GM11168 (cell line): ENCODE data around the gene FRMD4B.
"Not testable (repeated sequence)": the region's sequence is repeated elsewhere in the genome, so short reads cannot be mapped to it uniquely, and the experiment has no call there.

Source experiments
- in situ Hi-C: fragments of 300-500 bp; cut with MboI; formaldehyde crosslinking; loops from one replicate; pipeline ENCODE4 v1.12.0; 2022; ENCODE audit warnings: low sequenced_read_pairs; ENCODE audit not compliant: unreplicated experiment

FRMD4B gene

GRCh38 chr3:69296995-69297394 lies 88.9 kb downstream of the FRMD4B start:
- in situ Hi-C loops: no loop called here

- in situ Hi-C loops: no loop called here
Observed at GRCh38 chr3:69294014-69294766, 91.7 kb downstream of the FRMD4B start.

- in situ Hi-C loops: no loop called here
Observed at GRCh38 chr3:69292959-69293574, 92.8 kb downstream of the FRMD4B start.

- in situ Hi-C loops: no loop called here
Observed at GRCh38 chr3:69292185-69292584, 93.7 kb downstream of the FRMD4B start.

- in situ Hi-C loops: no loop called here
Observed at GRCh38 chr3:69290430-69290829, 95.5 kb downstream of the FRMD4B start.

GRCh38 chr3:69290006-69290405 lies 95.9 kb downstream of the FRMD4B start:
- in situ Hi-C loops: no loop called here

GRCh38 chr3:69288161-69288895 lies 97.6 kb downstream of the FRMD4B start:
- in situ Hi-C loops: no loop called here

- in situ Hi-C loops: no loop called here
Observed at GRCh38 chr3:69283913-69284611, 101.8 kb downstream of the FRMD4B start.

- in situ Hi-C loops: no loop called here
Observed at GRCh38 chr3:69283496-69283895, 102.4 kb downstream of the FRMD4B start.

- in situ Hi-C loops: no loop called here
Observed at GRCh38 chr3:69282181-69282580, 103.7 kb downstream of the FRMD4B start.

GRCh38 chr3:69277403-69277802 lies 108.5 kb downstream of the FRMD4B start:
- in situ Hi-C loops: not testable (repeated sequence)

GRCh38 chr3:69276884-69277283 lies 109.0 kb downstream of the FRMD4B start:
- in situ Hi-C loops: no loop called here

GRCh38 chr3:69276191-69276590 lies 109.7 kb downstream of the FRMD4B start:
- in situ Hi-C loops: not testable (repeated sequence)

GRCh38 chr3:69273896-69274295 lies 112.0 kb downstream of the FRMD4B start:
- in situ Hi-C loops: no loop called here

- in situ Hi-C loops: no loop called here
Observed at GRCh38 chr3:69272556-69272955, 113.3 kb downstream of the FRMD4B start.

- in situ Hi-C loops: no loop called here
Observed at GRCh38 chr3:69271098-69271497, 114.8 kb downstream of the FRMD4B start.

- in situ Hi-C loops: no loop called here
Observed at GRCh38 chr3:69266585-69266984, 119.3 kb downstream of the FRMD4B start.

GRCh38 chr3:69266071-69266470 lies 119.8 kb downstream of the FRMD4B start:
- in situ Hi-C loops: not testable (repeated sequence)

- in situ Hi-C loops: not testable (repeated sequence)
Observed at GRCh38 chr3:69260843-69261405, 125.0 kb downstream of the FRMD4B start.

GRCh38 chr3:69260216-69260787 lies 125.6 kb downstream of the FRMD4B start:
- in situ Hi-C loops: no loop called here
